ENCODE measurements around the gene MFSD2B. TPM values are rescaled to one million over a fixed set of nuclear protein-coding genes. Genes with fewer than 3 reads are reported as not detected.
A peak's percentile ranks its signal among the peaks of the same experiment; 100 is the strongest.
"Not testable (repeated sequence)": the region's sequence is repeated elsewhere in the genome, so short reads cannot be mapped to it uniquely, and the experiment has no call there.

MFSD2B gene
- total RNA-seq, 1 donor from 2014 or later, result 0.41 TPM

GRCh38 chr2:24018241-24018640, 8.4 kb downstream of the MFSD2B start:
- FAIRE-seq (no peak), DNase-seq (ENCODE audit: low spot score in 2 of 2) (no peak)

- DNase-seq (ENCODE audit: low spot score in 2 of 2), result no peak
- no peak for FAIRE-seq
Measured at GRCh38 chr2:24019729-24020128, 9.8 kb downstream of the MFSD2B start.

GRCh38 chr2:24020244-24020643, 10.4 kb downstream of the MFSD2B start:
- DNase-seq (ENCODE audit: low spot score in 2 of 2) (no peak), FAIRE-seq (no peak)

- no peak for FAIRE-seq
Measured at GRCh38 chr2:24021122-24021998, 11.5 kb downstream of the MFSD2B start.

GRCh38 chr2:24022324-24022974, 12.6 kb downstream of the MFSD2B start:
- DNase-seq (ENCODE audit: low spot score in 2 of 2), result no peak
- FAIRE-seq, result no peak

More at GRCh38 chr2:24021122-24021998, 11.5 kb downstream of the MFSD2B start:
- no peak for DNase-seq (ENCODE audit: low spot score in 2 of 2)

- DNase-seq (ENCODE audit: low spot score in 2 of 2), result no peak
Measured at GRCh38 chr2:24022975-24023575, 13.2 kb downstream of the MFSD2B start.

GRCh38 chr2:24024018-24024417, 14.1 kb downstream of the MFSD2B start:
- no peak for DNase-seq (ENCODE audit: low spot score in 2 of 2)
- no peak for FAIRE-seq

More at GRCh38 chr2:24022975-24023575, 13.2 kb downstream of the MFSD2B start:
- no peak for FAIRE-seq

GRCh38 chr2:24024996-24025663, 15.2 kb downstream of the MFSD2B start:
- no peak for FAIRE-seq
- DNase-seq (ENCODE audit: low spot score in 2 of 2), result no peak

GRCh38 chr2:24026233-24026632, 16.3 kb downstream of the MFSD2B start:
- FAIRE-seq, result no peak
- DNase-seq (ENCODE audit: low spot score in 2 of 2), result no peak

- no peak for DNase-seq (ENCODE audit: low spot score in 2 of 2)
- FAIRE-seq, result no peak
Measured at GRCh38 chr2:24038786-24039499, 29.1 kb downstream of the MFSD2B start.

GRCh38 chr2:24040511-24040910, 30.6 kb downstream of the MFSD2B start:
- FAIRE-seq, result no peak
- no peak for DNase-seq (ENCODE audit: low spot score in 2 of 2)

- not testable (repeated sequence) for DNase-seq (ENCODE audit: low spot score in 2 of 2); FAIRE-seq
Measured at GRCh38 chr2:24043133-24043532, 33.2 kb downstream of the MFSD2B start.

GRCh38 chr2:24045511-24046508, 35.9 kb downstream of the MFSD2B start:
- DNase-seq (ENCODE audit: low spot score in 2 of 2) (no peak), FAIRE-seq (no peak)

- no peak for FAIRE-seq
Measured at GRCh38 chr2:24046599-24046929, 36.7 kb downstream of the MFSD2B start.

GRCh38 chr2:24046930-24047702, 37.2 kb downstream of the MFSD2B start, which contains the start of gene WDCP:
TSS of gene WDCP (minus strand) at chr2:24047391. CDS start at chr2:24039494, 7,897 bp downstream.
- peak; percentile 70 for FAIRE-seq

More at GRCh38 chr2:24046599-24046929, 36.7 kb downstream of the MFSD2B start:
- DNase-seq (ENCODE audit: low spot score in 2 of 2), result no peak

GRCh38 chr2:24047703-24048033, 37.8 kb downstream of the MFSD2B start:
- DNase-seq (ENCODE audit: low spot score in 2 of 2) (no peak), FAIRE-seq (no peak)

More at GRCh38 chr2:24046930-24047702, 37.2 kb downstream of the MFSD2B start, which contains the start of gene WDCP:
- DNase-seq (ENCODE audit: low spot score in 2 of 2), result peak; percentile 84

GRCh38 chr2:24048769-24049484, 39.0 kb downstream of the MFSD2B start:
- no peak for FAIRE-seq

More at GRCh38 chr2:24048769-24049484, 39.0 kb downstream of the MFSD2B start:
- no peak for DNase-seq (ENCODE audit: low spot score in 2 of 2)
